Esophagus muscularis mucosa (tissue), 4 donors: ENCODE data around the gene LMBRD1. TPM values are rescaled to one million over a fixed set of nuclear protein-coding genes. Genes with fewer than 3 reads are reported as not detected.

Experiments used
- DNase-seq: peaks from one replicate; pipeline ENCODE4 v3.0.0-alpha.2; 2017; ENCODE audit errors: extremely low spot score
- H3K27ac ChIP-seq, 4 donors: fragments of 200-600 bp; sonication (generic); replicated peaks in 1 of 4; 1 replicate in 3 of 4; 2 replicates in 1 of 4; pipeline ENCODE4 v1.5.1; 2016 to 2019; ENCODE audit warnings: mild to moderate bottlenecking in 1 of 4
- H3K27me3 ChIP-seq, 4 donors: fragments of 200-600 bp; sonication (generic); one replicate each; pipeline versions ENCODE4 v1.5.1 to v1.6.0; 2016 to 2019
- H3K36me3 ChIP-seq, 4 donors: fragments of 200-600 bp; sonication (generic); one replicate each; pipeline ENCODE4 v1.5.1; 2016 to 2019
- H3K4me1 ChIP-seq, 4 donors: fragments of 200-600 bp; sonication (generic); one replicate each; pipeline ENCODE4 v1.5.1; 2016 to 2019
- H3K4me3 ChIP-seq, 4 donors: fragments of 200-600 bp; sonication (generic); 1 replicate in 2 of 4; 2 replicates in 2 of 4; pipeline ENCODE4 v1.5.1; 2016 to 2019; ENCODE audit warnings: mild to moderate bottlenecking in 4 of 4, moderate library complexity in 1 of 4
- H3K9me3 ChIP-seq, 4 donors: fragments of 200-600 bp; sonication (generic); 1 replicate in 3 of 4; 2 replicates in 1 of 4; pipeline ENCODE4 v1.5.1; 2016 to 2019
- CTCF ChIP-seq, 3 experiments: fragments of 200-600 bp in 2 of 3; fragments of 450-650 bp in 1 of 3; sonication (generic) in 2 of 3; IDR thresholded peaks; one replicate each; pipeline ENCODE4 v1.5.1; 2017 to 2019; ENCODE audit warnings: antibody characterized with exemption in 3 of 3, mild to moderate bottlenecking in 2 of 3, moderate library complexity in 1 of 3
- EP300 ChIP-seq: sonication (generic); formaldehyde crosslinking; IDR thresholded peaks from one replicate; pipeline ENCODE4 v1.6.1; 2017; ENCODE audit warnings: antibody characterized with exemption
- POLR2A ChIP-seq: fragments of 450-650 bp; IDR thresholded peaks from one replicate; pipeline ENCODE4 v1.6.1; 2017; ENCODE audit warnings: antibody characterized with exemption, moderate library complexity, mild to moderate bottlenecking, low read depth
- POLR2AphosphoS5 ChIP-seq, 2 donors: sonication (generic); formaldehyde crosslinking; IDR thresholded peaks; one replicate each; pipeline ENCODE4 v1.6.1; 2017; ENCODE audit warnings: antibody characterized with exemption in 2 of 2
- WGBS: methylation state at CpG from one replicate; pipeline ENCODE4 v1.1.5; 2018; 5-methylcytosine and 5-hydroxymethylcytosine counted together
- intact Hi-C: fragments of 100-400 bp; cut with DNase I; formaldehyde crosslinking; loops from one replicate; pipeline ENCODE4 v1.15.1; 2023
- total RNA-seq, 4 donors: library from RNA; depleted of rRNA; stranded (reverse); fragments of >200 nt; gene quantifications; one replicate each; pipeline versions ENCODE4 v1.1.0 to v1.2.1, GENCODE V29; 2016

LMBRD1 gene
- total RNA-seq, 4 donors from 2014 or later, result 36.9 to 52.9 (median 49.5) TPM

- H3K36me3 ChIP-seq, result peaks cover 0 to 3% (median 0%) of the 10 kb centered on the region in 4 donors
- intact Hi-C loops, result no loop called here
- TF ChIP-seq EP300, result no peak
- no peak for TF ChIP-seq POLR2A
- H3K4me3 ChIP-seq, result no peak overlapping the region
- H3K27me3 ChIP-seq, result no peaks in the 10 kb centered on the region
- no peak for DNase-seq
- no peak overlapping the region for H3K27ac ChIP-seq
- WGBS, result 83% methylated on average over 4 of the region's 4 CpGs
- no peaks in the 10 kb centered on the region for H3K9me3 ChIP-seq
- peaks cover 0 to 31% (median 3%) of the 10 kb centered on the region in 4 donors for H3K4me1 ChIP-seq
These were observed 21.8 kb downstream of the LMBRD1 start for GRCh38 chr6:69774740-69775584.

GRCh38 chr6:69771158-69771906 lies 25.5 kb downstream of the LMBRD1 start:
- Histone ChIP-seq H3K27ac (no peak overlapping the region), H3K36me3 (no peaks in the 10 kb centered on the region), H3K4me1 (peaks cover 0 to 32% (median 8%) of the 10 kb centered on the region in 4 donors), H3K9me3 (no peaks in the 10 kb centered on the region), H3K4me3 (no peak overlapping the region), H3K27me3 (no peaks in the 10 kb centered on the region)
- TF ChIP-seq POLR2A, result no peak
- TF ChIP-seq CTCF (IDR thresholded peaks at IDR 0.05), result no peak
- TF ChIP-seq EP300, result no peak
- TF ChIP-seq POLR2AphosphoS5 (IDR thresholded peaks at IDR 0.05), result no peak
- DNase-seq, result no peak
- 92% methylated on average over 5 of the region's 5 CpGs for WGBS
- intact Hi-C loops, result no loop called here

DNA sequence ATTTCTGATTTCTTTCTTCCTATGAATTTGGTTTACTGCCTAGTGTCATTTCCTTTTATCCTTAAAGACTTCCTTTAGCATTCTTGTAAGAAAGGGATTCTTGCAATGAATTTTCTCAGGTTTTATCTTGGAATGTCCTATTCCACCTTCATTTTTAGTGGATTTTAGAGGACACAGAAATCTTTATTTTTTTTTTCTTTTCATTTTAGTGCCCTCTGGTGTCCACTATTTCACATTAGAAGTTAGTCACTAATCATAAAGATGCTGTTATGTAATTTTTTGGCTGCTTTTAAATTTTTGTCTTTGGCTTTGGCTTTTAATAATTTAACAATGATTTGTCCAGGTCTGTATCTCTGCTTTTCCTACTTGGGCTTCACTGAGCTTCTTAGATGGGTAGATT lies 28.1 kb downstream of the LMBRD1 start:
- Histone ChIP-seq H3K36me3 (no peaks in the 10 kb centered on the region), H3K27me3 (no peaks in the 10 kb centered on the region), H3K4me1 (peaks cover 0 to 19% (median 5%) of the 10 kb centered on the region in 4 donors), H3K4me3 (no peak overlapping the region), H3K27ac (no peak overlapping the region), H3K9me3 (no peaks in the 10 kb centered on the region)
- no peak for DNase-seq
- intact Hi-C loops, result no loop called here
- peak in 1 of 3 experiments; percentile 26 for TF ChIP-seq CTCF (IDR thresholded peaks at IDR 0.05)
- TF ChIP-seq POLR2A, result no peak

GRCh38 chr6:69763763-69764162 lies 33.0 kb downstream of the LMBRD1 start:
- Histone ChIP-seq H3K9me3 (no peaks in the 10 kb centered on the region), H3K27ac (no peak overlapping the region), H3K27me3 (no peaks in the 10 kb centered on the region), H3K4me3 (no peak overlapping the region), H3K36me3 (no peaks in the 10 kb centered on the region), H3K4me1 (peaks cover 0 to 6% (median 3%) of the 10 kb centered on the region in 4 donors)
- WGBS, result 97% methylated on average over 3 of the region's 3 CpGs
- intact Hi-C loops, result no loop called here
- no peak for DNase-seq
- TF ChIP-seq POLR2A, result no peak
- TF ChIP-seq POLR2AphosphoS5 (IDR thresholded peaks at IDR 0.05), result no peak
- no peak for TF ChIP-seq EP300
- no peak for TF ChIP-seq CTCF (IDR thresholded peaks at IDR 0.05)

GRCh38 chr6:69761853-69762252 lies 35.0 kb downstream of the LMBRD1 start:
- H3K9me3 ChIP-seq, result no peaks in the 10 kb centered on the region
- H3K27me3 ChIP-seq, result no peaks in the 10 kb centered on the region
- WGBS, result 69% methylated on average over 2 of the region's 2 CpGs
- H3K4me1 ChIP-seq, result peaks cover 4 to 15% (median 11%) of the 10 kb centered on the region in 4 donors
- TF ChIP-seq POLR2A (no peak), EP300 (no peak), CTCF (IDR thresholded peaks at IDR 0.05) (no peak), POLR2AphosphoS5 (IDR thresholded peaks at IDR 0.05) (no peak)
- intact Hi-C loops, result no loop called here
- DNase-seq, result no peak
- H3K27ac ChIP-seq, result no peak overlapping the region
- no peak overlapping the region for H3K4me3 ChIP-seq
- no peaks in the 10 kb centered on the region for H3K36me3 ChIP-seq
